GM19372 (cell line): ENCODE data around the gene MACROH2A1.

Experiments
- ATAC-seq: cut with Tn5 transposase; IDR thresholded peaks from one replicate; pipeline ENCODE4 v1.9.1; 2021; ENCODE audit warnings: mild to moderate bottlenecking, low read depth, moderate library complexity; ENCODE audit not compliant: unreplicated experiment

The MACROH2A1 gene

GRCh38 chr5:135359374-135360165 is 39.5 kb downstream of the MACROH2A1 start:
- ATAC-seq, result no peak

GRCh38 chr5:135357685-135358084 is 41.3 kb downstream of the MACROH2A1 start:
- no peak for ATAC-seq

DNA sequence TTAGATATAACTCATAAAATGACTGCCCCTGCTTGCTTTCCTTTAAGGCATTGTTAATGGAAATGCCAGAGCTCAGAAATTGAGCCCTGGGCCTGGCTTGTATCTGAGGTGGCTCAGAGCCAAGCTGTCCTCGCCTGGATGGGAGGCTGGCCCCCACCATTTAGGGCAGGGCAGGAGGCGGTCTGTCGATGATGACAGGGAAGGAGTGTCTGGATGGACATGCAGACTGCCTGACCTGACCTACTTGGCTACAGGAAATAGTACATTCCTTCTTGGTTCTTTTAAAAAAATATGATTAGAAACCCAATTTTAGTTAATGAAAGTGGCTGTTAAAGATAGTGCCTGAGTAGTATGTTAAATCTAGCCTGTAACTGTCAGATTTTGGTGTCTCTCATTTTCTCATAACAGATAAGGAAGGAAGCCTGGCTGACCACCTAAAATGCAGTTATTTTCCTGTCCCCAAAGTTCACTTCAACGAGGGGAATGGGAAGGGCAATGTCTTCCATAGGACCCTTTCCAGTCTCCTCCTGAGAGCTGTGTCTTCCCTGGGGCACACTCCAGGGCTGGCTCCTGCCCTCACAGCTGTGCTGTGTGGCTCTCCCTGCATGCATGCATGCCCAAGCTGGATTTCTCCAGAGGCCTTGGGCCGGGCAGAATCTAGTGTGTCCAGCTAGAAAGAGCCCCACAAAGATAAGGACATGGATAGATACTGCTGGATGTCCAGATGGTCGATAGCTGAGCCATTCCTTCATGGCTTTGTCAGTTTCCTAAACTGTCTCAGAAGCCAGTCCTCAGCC is 42.3 kb downstream of the MACROH2A1 start:
- no peak for ATAC-seq

DNA sequence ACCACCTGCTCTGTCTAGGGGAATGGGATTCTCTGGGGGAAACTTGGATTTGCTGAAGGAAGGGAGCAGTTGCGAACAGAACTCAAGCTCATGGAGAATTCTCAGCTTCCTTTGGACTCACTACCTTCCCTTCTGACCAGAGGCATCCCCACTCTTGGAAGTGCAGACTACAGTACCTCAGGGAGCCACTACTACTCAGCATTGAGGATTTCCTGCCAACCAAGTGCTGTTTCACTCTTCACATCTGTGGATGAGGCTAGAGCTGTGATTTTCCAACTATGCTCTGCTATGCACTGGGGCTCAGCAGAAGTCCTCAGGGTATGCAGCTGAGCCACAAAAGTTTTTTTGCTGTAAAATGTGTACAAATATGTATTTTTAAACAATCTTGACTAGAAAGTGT is 43.9 kb downstream of the MACROH2A1 start:
- no peak for ATAC-seq

GRCh38 chr5:135353952-135354721 is 44.9 kb downstream of the MACROH2A1 start:
- ATAC-seq, result no peak

GRCh38 chr5:135350536-135350935 is 48.5 kb downstream of the MACROH2A1 start:
- ATAC-seq, result no peak

DNA sequence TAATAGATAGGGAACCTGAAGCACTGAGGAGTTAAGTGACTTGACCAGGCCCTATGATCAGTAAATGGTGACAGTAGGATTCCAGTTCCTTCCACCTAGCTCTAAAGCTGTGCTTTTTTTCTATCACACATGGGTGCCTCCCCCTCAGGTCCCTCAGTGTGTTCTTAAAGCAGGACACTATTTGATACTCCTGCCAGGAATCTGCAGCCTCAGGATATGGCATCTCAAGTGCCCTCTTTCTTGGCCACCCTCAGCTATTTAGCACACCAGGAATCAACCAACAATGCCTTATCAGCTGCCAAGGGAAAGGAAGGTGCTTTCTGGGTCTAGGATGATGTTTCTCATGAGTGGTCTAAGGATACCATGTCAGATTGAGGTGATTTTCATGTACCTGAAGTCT is 49.1 kb downstream of the MACROH2A1 start:
- no peak for ATAC-seq

DNA sequence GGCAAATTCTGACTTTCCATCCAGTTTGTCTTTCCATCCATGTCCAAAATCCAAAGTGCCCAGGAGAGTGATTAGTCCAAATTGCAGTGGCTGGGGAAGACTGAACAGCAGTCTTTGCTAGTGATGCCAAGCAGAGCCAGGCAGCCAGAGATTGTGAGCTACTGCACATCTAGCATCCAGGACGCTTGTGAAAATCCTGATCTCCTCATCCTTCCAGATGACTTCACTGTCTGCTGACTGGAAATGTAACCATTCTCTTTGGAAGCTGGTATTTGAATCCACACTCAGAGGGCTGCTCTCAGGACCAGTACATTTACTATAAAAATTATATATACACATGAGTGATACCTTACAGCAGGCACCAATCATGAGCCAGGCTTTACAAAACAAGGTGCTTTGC is 49.6 kb downstream of the MACROH2A1 start:
- ATAC-seq, result no peak

DNA sequence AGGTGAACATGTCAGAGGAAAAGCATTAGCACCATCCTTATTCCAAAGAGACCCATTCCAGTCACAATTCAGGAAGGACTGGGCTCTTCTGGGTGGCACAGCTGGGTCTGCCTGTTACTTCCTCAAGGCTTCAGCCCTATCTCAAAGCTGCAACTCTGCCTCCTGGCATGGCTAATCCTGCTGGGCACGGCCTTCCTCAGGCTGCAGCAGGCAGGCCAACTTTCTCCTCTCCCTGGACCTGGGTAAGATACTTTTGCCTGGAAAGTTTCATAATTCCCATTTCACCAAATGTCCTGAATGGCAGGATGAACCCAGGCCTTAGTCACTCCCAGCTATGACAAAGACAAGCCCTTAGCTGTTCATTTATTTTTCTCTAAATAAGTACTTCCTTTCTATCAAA is 50.1 kb downstream of the MACROH2A1 start:
- ATAC-seq, result no peak

DNA sequence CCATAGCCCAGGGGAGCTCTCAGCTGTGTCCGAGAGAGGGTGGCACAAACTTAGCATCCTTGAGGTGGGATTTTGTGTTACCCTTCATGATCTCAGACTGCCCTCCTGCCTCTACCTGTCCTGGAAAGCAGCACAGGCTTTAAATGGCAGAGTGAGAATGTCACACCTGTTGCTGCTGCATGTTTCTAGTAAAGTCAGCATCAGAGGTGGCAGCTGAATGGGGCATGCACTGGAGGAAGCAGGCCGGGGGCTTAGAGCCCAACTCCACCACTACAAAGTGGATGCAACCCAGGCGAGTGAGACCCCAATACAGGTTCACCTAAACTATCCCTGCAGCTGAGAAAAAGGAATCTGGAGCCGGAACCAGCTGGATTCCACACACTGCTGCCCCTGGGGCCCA is 51.6 kb downstream of the MACROH2A1 start:
- no peak for ATAC-seq

- no peak for ATAC-seq
Observed at GRCh38 chr5:135345956-135346731, 52.9 kb downstream of the MACROH2A1 start.

DNA sequence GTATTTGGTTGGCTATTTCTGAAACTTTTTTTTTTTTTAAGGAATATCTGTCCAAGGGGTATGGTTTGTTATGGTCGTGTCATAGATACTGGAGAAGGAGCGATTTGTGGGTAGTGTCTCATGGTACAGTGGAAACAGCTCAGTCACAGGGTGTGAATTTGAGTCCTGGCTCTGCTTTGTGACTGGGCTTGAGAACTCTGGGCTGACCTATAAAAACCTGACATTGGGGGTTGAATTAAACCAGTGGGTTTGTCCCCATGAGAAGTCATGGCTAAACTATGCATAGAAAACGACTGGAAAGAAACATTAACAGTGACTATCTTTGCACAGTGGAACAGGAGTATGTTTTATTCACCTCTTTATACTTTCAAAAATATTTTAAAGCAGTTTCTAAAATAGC is 54.7 kb downstream of the MACROH2A1 start:
- no peak for ATAC-seq

GRCh38 chr5:135343413-135343812 is 55.6 kb downstream of the MACROH2A1 start:
- no peak for ATAC-seq

- no peak for ATAC-seq
Observed at GRCh38 chr5:135342551-135342875, 56.5 kb downstream of the MACROH2A1 start.

DNA sequence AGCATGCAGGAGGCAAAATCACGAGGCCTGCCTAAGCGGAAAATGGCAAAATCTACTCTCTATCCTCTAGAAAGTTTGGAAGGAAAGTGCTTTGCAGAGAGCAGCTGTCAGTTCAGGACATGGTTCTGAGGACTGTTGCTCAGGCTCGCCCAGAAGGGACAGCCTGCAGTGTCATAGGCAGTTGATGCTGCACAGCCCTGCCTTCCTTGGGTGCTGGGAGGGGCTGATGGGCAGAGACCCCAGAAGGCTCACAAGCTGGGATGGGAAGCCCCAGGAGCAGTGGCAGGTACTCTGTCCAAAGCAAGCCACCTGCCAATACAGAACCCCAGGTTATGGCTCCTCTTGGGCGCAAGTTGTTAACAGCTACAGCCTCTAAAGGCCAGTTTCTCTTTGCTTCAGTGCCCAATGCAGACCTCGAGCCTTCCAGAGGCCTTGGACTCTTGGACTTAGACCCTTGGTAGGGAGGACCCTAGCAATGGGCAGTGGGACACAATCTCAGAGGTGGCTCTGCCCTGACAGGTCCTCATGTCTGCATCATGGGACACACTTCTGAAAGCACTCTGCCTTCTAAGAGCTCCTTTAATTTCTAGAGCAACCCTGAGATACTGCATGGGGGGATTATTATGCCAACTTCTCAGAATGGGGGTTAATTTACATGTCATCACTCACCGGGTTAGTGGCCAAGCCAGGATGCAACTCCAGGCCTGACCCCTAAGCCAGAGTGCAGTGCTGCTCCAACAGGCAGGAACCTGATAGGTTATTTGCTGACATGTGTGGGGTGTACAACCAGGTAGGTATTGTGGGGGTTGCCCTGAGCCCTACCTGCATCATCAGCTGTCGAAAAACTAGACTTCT is 57.1 kb downstream of the MACROH2A1 start:
- no peak for ATAC-seq

- no peak for ATAC-seq
Observed at GRCh38 chr5:135341016-135341666, 57.9 kb downstream of the MACROH2A1 start.

- no peak for ATAC-seq
Observed at GRCh38 chr5:135340568-135340967, 58.5 kb downstream of the MACROH2A1 start.

DNA sequence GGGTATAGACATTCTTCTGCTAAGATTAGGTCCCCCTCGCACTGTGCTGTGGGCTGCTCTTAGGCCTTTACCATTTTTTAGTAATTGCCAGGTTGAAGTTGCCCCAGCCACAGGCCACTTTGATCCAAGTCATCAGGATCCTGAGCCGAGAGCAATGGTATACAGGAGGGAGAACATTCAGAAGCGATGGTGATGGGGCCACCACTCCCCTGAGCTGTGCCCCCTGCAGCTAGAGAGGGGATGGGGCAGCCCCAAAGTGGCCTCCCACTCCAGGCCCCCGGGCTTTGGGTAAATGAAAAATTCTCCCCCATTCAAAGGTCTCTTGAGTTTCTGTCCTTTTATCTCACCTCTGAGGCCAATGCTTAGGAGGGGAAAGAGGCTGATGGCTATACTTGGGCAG is 59.4 kb downstream of the MACROH2A1 start:
- no peak for ATAC-seq

GRCh38 chr5:135339189-135339588 is 59.8 kb downstream of the MACROH2A1 start:
- no peak for ATAC-seq
